ENCODE results near the gene C10orf143.

DNA sequence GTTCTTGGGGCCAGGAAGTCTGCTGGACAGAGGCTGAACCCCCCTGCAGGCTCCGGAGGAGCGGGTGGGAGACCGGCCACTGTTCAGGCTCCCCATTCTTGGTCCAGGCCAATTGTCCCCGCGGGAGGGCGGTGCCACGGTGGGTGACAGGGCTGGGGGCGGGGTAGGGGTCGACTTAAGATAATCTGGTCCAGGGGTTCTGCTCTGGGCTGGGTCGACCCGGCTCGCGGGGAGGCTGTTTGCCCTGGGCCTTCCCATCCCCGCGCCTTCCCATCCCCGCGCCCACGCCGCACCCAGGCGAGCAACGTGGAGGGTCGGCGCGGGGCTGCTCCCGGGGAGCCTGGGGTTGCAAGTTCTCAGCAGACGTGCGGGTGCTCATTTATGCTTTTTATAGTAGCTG lies 18.3 kb upstream of the C10orf143 start:
- TF ChIP-seq, protein P1, sequence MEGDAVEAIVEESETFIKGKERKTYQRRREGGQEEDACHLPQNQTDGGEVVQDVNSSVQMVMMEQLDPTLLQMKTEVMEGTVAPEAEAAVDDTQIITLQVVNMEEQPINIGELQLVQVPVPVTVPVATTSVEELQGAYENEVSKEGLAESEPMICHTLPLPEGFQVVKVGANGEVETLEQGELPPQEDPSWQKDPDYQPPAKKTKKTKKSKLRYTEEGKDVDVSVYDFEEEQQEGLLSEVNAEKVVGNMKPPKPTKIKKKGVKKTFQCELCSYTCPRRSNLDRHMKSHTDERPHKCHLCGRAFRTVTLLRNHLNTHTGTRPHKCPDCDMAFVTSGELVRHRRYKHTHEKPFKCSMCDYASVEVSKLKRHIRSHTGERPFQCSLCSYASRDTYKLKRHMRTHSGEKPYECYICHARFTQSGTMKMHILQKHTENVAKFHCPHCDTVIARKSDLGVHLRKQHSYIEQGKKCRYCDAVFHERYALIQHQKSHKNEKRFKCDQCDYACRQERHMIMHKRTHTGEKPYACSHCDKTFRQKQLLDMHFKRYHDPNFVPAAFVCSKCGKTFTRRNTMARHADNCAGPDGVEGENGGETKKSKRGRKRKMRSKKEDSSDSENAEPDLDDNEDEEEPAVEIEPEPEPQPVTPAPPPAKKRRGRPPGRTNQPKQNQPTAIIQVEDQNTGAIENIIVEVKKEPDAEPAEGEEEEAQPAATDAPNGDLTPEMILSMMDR (IDR thresholded peaks at IDR 0.05; ENCODE audit: low read depth, low read length) = no peak
- TF ChIP-seq EZH2phosphoT487 (IDR thresholded peaks at IDR 0.05; ENCODE audit: low read depth) = no peak
